ENCODE results near the gene TMEM191C.
"Not testable (repeated sequence)": the region's sequence is repeated elsewhere in the genome, so short reads cannot be mapped to it uniquely, and the experiment has no call there.

Gene TMEM191C

DNA sequence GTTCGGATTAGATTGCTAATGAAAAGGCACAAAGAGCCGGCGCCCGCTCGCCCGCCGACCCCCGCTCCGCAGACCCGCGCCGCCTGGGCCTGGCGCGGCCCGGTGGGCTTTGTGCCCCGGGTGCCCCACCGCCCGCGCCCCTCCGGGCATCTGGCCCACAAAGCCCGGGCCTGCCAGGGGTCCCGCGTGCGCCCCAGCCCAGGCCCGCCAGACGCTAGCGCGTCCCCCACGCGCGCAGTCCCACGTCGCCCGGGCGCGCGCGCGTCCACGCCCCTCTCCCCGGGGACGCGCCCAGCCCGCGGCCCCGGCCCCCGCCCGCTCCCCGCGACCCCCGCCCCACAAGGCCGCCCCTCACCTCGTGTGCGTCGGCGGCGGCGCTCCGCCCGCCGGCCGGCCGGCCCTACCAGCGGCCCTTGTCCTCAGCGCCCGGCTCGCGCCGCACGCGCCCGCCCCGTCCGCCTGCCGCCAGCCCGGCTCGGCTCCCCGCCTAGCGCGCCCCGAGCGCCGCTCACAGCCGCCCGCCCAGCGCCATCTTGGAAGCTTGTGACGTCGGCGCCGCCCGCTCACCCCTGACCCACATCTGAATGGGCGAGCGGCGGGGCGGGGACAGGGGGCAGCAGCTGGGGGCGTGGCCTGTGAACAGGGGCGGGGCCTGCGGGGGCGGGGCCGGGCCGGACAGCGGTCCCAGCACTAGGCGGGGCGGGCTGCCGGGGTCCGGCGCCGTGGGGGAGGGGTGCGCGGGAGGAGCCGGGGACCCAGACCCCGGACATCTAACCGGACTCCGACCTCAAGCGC, 50.0 kb downstream of the TMEM191C start:
- H3K4me3 ChIP-seq; H3K27me3 ChIP-seq (ENCODE audit: low read depth); H3K9me3 ChIP-seq; H3K4me1 ChIP-seq; H3K36me3 ChIP-seq (replicated peaks); DNase-seq (ENCODE audit: low spot score in 2 of 2); in situ Hi-C loops (cut with MboI; ENCODE audit: low sequenced_read_pairs): not testable (repeated sequence)

All from HAP-1 (cell line).